Epithelial cell of proximal tubule (primary cell): Measurements from ENCODE around the gene MEIS2. TPM values are rescaled to one million over a fixed set of nuclear protein-coding genes. Genes with fewer than 3 reads are reported as not detected.

Experiments used
- DNase-seq: peaks from one replicate; pipeline ENCODE4 v3.0.0-alpha.2; 2011; ENCODE audit warnings: low read depth
- H3K4me3 ChIP-seq: 2 replicates; pipeline ENCODE4 v1.5.1; 2011; ENCODE audit warnings: low read depth, mild to moderate bottlenecking, low read length
- total RNA-seq: library from RNA; depleted of rRNA; stranded (reverse); fragments of >200 nt; gene quantifications from 2 replicates; pipeline ENCODE4 v1.2.3, GENCODE V29; 2015
- TF ChIP-seq, protein P1 (sequence below): conservative IDR thresholded peaks from 2 replicates; pipeline ENCODE4 v1.5.1; 2012; ENCODE audit warnings: low read depth, mild to moderate bottlenecking, low read length

The MEIS2 gene
- total RNA-seq, 1 donor from 2014 or later = 14.0 TPM

DNA sequence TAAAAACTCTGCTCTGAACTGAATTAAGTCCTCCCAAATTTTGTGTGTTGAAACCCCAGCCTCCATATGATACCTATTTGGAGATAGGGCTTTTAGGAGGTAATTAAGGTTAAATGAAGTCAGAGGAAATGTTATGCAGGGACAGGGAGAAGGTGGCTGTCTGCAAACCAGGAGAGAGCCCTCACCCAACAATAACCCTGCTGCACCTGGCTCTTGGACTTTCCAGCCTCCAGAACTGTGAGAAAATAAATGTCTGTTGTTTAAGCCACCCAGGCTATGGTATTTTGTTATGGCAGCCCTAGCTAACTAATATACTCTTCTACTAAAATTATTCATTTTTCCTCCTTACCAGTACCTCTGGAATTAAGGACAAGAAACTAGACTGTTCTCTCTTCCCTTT is 79.5 kb downstream of the MEIS2 start:
- TF ChIP-seq, protein P1, sequence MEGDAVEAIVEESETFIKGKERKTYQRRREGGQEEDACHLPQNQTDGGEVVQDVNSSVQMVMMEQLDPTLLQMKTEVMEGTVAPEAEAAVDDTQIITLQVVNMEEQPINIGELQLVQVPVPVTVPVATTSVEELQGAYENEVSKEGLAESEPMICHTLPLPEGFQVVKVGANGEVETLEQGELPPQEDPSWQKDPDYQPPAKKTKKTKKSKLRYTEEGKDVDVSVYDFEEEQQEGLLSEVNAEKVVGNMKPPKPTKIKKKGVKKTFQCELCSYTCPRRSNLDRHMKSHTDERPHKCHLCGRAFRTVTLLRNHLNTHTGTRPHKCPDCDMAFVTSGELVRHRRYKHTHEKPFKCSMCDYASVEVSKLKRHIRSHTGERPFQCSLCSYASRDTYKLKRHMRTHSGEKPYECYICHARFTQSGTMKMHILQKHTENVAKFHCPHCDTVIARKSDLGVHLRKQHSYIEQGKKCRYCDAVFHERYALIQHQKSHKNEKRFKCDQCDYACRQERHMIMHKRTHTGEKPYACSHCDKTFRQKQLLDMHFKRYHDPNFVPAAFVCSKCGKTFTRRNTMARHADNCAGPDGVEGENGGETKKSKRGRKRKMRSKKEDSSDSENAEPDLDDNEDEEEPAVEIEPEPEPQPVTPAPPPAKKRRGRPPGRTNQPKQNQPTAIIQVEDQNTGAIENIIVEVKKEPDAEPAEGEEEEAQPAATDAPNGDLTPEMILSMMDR = no peak
- no peak overlapping the region for H3K4me3 ChIP-seq
- no peak for DNase-seq

DNA sequence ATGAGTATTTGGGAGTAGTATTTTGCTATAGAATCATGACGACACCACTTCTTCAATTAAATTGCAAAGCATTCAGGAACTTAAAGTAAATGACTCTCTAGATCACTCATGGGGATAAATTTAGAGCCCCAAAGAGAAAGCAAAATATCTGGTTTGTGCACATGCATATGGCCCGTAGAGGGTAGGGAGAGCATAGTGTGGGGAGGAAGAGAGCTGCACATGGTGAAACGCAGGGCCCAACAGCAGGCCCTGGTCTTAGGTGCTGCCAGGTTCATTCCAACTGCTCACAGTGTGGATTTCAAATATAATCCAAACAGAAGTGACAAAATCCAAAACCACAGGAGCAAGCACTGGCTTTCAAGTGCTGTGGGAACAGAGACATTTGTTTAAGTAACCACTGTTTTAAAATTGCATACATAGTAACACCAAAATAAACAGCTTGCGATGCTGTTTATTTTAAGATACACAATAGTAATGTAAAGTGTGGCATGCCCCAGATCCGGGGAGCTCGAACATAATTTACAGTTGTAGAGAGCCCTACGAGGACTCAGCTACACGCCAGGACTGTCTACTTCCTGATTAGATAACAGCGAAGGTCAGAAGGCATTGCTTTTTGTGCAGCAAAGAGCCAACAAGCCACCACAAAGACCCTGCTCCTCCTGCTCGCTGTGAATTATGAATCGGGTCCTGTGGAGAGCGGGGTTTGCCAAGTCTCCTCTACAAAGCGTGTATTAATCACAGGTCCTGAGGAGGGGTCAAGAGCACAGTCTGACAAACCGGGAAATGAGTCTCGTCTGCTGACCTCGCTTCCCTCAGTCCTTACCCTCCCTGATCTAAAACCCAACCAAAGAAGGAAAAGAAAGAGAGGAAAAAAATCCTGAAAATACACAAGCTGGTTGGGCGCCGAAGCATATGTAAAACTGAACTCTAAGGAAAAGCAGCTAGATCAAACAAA is 80.6 kb downstream of the MEIS2 start:
- TF ChIP-seq, protein P1 = no peak
- no peak overlapping the region for H3K4me3 ChIP-seq
- DNase-seq = no peak

DNA sequence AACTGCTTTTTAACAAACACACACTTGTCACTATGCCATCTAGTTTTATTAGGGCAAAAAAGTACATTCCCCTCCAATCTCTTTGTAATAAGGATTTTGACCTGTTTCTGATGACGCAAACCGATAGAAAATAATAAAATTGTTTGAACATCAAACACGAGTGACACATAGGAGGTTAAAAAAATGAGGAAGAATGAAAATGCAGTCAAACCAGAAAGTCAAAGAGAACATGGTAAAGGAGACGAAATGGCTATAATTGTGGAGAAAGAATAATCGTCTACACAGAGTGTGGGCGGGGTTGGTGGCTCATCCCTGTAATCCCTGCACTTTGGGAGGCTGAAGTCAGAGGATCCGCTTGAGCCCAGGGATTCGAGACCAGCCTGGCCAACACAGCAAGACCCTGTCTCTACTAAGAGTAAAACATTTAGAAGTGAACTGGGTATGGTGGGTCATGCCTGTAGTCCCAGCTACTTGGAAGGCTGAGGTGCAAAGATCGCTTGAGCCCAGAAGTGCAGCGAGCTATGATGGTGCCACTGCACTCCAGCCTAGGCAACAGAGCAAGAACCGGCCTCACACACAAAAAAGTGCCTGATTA is 83.2 kb downstream of the MEIS2 start:
- no peak for DNase-seq
- H3K4me3 ChIP-seq = no peak overlapping the region
- TF ChIP-seq, protein P1 = no peak

DNA sequence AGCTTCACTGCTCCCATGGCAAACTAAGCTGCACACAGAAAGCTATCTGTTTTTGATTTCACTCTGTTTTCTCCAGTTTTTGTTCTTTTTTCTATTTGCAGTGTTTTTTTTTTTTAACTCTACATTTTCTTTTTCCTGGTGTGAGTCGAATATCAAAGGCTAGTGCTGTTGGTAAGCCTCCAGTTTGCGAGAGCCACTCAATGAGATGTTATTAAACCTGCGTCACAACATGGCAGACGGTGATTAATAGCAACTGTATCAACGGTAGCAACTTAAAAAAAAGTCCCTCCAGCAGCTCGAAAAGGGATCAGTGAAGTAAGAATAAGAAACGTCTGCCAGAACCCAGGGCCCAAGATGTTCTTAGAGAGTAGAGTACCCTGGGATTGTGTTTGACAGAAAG is 84.1 kb downstream of the MEIS2 start:
- DNase-seq = no peak
- TF ChIP-seq, protein P1 = no peak

DNA sequence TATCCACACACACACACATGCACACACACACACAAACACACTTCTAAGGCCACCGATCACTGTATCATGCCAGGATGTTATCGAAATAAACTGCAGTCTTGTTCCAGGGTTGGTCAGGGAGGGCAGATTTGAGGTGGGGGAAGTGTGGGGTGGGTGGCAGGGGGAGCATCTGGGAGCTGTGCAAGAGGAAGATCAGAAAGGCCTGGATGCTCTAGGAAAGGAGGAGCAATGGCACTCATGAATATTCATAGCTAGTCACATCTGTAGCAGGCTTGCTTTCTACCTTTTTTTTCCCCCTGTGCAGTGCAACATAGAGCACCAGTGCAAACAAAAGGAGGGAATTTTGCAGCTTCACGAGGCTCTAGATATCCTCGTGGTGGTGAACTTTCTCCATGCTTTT is 84.9 kb downstream of the MEIS2 start:
- DNase-seq = no peak
- no peak overlapping the region for H3K4me3 ChIP-seq
- TF ChIP-seq, protein P1 = no peak

More for the DNA sequence above, 84.1 kb downstream of the MEIS2 start:
- no peak overlapping the region for H3K4me3 ChIP-seq

DNA sequence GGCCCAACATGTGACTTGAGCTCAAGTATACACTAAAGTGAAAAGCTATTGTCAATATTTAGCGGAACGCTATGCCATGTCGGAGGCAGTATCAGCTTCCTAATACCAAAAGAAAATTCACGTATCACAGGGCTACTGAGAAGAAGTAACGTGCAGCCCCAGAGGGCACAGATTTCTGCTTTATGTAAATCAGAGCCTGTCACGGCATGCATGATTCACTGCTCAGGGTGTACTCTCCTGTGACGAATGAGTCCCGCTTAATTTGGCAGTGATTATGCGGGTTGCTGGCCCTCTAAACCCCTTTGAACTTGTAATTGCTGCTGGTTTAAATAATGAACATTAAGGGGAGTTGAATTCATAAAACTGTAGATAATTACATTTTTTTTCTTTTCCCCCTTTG is 85.3 kb downstream of the MEIS2 start:
- DNase-seq = peak; percentile 18
- TF ChIP-seq, protein P1 = no peak
- no peak overlapping the region for H3K4me3 ChIP-seq

DNA sequence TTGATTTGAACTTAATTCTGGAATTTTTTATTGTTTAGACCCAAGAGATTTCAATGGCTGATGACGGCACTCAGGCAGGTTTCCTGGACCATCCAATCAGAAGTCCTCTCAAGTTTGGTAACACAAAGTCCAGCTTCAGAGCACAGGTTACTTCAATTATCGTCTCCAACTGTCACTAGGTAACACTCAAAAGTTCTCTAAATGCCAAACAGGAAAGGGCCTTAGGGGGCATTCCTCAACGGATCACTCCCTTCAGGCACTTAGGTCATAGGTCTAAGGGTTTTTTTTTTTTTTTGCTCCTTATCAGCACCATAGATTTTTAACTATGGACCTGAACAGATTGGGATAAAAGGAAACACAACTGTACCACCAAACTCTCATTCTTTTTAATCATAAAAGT is 85.8 kb downstream of the MEIS2 start:
- DNase-seq = no peak
- no peak overlapping the region for H3K4me3 ChIP-seq
- TF ChIP-seq, protein P1 = no peak
